ENCODE results near the gene APBA1.

The APBA1 gene

DNA sequence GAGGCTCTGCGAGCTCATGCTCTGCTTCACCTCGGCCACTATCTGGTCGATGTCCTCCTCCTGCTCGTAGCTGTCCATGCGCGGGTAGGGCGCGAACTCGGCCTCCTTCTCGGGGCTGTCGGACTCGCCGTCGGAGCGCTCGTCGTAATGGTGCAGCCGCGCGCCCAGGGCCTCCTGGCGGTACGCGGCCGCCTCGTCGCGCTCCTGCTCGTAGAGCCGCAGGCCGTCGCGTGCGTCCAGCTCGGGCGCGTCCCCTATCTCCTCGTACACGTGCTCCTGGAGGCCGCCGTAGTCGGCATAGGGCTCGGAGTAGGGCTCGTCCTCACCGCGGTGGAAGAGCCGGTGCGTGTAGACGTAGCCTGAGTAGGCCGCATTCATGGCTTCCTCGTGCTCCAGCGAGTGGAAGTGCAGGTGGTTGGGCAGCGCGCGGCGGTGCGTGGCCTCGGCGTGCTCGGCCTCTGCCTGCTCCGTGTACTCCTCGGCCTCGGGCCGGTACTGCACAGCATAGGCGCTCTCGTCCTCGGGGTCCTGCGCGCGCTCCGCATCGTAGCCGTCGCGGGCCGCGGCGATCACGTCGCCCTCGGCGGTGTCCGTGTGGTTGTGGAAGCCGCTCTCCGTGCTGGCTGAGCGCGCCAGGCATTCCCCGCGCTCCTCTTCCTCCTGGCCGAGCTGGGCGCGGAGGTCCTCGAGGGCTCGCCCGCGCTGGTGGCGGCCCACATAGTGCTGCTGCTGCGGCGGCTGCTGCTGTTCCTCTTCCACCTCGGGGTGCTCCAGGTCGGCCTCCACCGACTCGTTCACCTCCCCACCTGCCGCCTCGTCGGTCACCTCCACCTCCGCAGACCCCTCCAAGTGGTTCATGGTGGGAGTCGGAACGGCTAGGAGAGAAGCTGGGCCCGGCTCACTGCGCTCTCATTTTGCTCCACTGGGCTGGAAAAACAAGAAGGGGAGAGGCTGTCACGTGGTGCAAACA lies 155.5 kb downstream of the APBA1 start:
- DNase-seq: no peak

DNA sequence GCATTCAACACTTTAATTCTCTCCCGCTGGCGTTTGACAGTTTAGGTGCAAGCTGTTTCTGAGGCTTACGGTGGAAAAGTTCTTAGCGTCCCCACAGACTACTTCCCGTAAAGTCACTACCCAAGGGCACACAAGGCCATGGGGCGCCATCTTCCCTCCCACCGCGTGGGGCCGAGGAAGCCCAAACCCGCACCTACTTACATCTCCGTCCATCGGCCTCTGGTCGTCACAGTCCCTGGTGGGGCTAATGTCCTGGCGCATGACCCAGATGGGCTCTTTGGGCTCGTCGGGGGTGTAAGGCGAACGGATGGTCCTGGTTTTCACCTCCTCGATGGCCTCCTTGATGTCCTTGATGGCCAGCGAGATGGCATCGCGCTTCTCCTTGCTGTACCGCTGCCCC lies 156.4 kb downstream of the APBA1 start:
- no peak for DNase-seq

DNA sequence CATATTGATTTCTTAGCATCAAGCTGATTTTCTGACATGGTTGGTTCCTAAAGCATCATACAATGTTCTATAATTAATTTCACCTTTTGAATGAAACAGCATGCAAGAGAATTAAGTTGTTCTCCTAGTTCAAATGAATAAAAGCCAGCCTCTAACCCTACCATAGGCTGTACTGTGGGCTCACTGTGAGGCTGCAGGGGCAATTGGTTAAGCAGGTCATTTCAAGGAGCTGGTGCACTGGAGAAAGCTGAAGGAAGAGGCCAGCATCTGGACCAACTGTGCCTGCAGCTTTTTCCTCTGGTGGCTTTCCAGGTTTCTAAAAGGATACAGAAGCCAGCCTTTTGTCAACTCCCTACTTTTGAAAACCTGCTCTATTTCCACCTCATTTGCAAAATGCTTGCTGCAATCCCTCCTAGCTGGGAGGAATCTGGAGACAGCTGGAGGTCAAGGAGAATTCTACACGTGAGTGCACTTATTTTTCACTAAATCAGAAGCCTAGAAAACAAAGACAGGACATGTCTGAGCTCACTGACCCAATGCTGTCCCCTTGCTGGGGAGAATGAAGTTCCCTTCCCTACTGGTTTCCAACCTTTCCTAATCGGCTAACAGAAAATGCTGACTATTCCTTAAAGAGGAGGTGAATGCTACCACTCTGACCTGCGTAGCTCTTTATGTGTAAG lies 158.9 kb downstream of the APBA1 start:
- DNase-seq: no peak

DNA sequence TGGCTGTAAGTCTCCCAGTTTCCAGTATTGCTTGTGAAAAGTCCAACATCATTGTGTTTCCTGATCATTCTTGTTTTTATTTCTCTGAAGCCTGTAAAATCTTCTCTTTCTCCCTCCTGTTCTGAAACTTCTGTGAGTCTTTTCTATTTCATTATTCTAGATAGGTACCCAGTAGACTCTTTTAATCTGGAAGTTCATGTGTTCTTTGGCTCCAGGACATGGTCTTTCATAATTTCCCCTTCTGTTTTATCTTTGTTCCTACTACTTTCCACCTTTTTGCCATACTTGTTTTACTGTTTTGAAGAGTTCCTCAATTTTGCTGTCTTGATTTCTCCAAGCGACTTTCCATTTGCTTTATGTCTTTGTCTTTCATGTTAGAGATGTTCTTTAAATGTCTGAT lies 168.1 kb downstream of the APBA1 start:
- DNase-seq: no peak

DNA sequence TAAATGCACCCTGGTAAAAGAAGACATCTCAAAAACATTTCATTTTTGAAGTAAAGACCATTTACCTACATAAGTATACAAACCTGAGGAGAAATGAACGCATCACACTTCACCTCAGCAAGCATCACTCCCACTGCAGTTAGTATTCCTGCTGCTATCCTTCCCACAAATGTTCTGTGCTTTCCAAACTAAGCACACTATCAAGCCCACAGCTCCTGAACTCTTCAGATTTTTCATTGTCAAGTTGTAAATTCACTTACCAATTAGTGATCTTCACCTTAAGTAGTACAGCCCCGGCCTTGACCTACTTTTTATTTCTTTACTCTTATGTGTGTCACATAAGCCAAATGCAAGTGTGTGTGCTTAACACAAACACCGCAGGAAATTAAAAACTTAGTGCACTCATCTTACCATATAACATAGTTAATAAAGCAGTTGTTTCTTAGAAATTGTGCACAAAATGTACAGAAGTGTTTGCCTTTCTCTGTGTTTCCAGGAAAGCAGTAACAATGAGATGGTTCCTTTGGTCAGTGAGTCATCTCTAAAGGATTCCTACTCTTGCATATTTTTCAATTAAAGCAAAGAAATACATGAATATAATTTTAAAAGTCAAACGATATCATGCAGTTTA lies 169.4 kb downstream of the APBA1 start:
- no peak for DNase-seq

DNA sequence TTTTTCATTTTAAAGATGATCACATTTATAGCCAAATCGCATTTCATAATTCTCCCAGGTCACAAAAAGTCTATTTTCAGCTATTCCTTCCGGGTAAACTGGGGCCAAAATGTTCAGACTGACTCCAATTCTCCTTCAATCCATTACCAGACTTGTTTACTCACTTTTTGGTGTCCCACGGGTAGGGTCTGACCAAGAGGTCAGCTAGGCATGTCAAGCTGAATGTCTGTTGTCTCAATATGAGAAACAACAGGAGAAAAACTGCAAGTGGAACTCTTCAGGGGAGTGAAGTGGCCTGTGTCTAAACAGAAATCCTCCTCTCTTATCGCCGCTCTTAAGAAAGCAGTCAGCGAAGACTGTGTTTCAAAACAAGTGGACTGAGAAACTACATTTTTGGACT lies 171.3 kb downstream of the APBA1 start:
- DNase-seq: no peak

DNA sequence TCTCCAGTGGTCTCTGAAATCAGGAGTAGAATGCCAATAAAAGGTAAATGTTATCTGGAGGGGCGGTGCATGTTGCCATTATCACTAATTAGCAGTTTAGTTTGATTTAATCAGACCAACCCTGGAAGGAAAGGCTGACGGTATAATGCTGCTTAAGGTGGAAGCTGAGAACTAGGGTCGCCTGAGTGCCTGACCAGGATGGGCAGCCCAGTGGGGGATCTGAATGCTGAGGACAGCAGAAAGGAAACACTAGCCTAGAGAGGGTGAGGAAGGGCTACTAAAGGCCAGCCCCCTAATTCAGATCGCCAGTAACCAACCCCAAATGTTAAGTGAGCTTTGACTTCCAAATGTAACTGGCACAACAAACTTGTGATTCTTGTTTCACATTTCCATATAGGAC lies 172.2 kb downstream of the APBA1 start:
- no peak for DNase-seq

DNA sequence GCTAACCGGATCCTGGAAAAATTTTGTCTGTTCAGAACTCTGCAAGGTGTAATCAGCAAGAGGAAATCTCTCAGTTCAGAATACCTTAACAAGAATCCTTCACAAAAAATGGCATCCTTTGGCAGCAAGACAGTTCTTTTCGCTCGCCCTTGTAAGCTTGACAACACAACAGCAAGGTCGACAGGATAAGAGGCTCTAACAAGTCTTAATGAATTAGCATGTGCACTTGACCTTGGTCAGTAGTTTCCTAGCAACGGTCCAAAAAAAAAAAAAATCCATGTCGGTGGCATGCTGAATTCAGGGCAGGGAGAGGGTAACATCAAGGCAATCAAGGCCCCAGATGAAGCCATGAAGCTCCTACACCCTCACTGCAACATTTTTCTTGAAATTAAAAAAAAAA lies 172.8 kb downstream of the APBA1 start:
- no peak for DNase-seq

DNA sequence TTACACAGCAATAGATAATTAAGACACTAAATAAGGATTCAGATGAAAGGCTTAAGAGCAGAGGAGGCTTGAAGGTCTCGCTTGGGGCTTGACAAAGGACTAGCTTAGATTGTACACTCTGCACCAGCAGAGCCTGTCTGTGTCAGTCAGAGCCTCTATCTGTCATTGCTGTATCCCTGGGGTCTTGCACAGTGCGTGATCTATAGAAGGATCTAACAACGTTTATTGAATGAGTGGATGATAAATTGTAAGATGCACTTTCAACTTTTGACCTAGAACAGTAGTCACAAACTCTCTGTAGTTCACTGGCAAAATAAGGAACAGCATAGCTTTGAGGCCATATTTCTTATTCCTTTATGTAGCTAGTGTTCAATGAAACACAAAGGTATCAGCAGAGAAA lies 173.7 kb downstream of the APBA1 start:
- DNase-seq: no peak

DNA sequence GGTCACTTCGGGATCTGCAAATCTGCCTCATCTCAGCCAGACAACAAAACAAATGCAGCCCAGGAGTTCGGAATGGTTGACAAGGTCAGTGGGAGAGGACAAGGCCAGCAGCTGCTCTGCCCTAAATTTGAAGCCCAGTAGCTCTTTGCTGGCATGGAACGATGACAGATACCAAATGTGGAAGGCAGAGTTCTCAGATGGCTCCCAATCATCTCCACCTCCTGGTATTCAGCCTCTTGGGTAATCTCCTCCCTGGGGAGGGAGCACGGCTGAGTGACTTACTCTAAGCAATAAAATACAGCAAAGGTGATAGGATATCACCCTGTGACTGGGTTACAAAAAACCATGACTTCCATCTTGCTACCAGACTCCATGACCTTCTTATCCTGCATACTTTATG lies 174.4 kb downstream of the APBA1 start:
- DNase-seq: no peak

DNA sequence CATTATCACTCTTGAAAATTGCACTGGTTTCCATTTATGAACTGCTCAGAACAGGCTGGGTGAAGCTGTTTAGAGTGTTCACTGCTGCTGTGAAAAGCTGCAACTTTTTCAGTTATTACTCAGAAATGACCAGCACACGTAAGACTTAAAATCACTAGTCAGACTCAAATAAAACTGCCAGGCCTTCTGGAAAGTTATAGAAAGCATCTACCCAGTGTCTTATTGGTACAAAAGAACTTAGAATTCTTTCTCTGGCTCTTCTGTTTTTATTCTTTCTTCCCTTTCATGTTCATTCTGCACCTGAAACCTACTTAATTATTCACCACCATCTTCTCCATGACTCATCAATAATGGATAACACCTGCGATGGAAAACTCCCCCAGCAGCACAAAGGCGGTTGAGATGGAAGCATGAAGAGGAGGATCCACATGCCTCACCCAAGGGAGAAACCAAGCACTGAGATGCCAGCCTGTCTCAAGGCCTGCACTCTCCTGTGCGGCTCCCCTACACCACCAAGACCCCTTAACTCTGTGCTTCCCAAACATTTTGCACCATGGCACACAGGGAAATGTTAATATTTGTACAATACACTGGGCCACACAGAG lies 175.2 kb downstream of the APBA1 start:
- no peak for DNase-seq

DNA sequence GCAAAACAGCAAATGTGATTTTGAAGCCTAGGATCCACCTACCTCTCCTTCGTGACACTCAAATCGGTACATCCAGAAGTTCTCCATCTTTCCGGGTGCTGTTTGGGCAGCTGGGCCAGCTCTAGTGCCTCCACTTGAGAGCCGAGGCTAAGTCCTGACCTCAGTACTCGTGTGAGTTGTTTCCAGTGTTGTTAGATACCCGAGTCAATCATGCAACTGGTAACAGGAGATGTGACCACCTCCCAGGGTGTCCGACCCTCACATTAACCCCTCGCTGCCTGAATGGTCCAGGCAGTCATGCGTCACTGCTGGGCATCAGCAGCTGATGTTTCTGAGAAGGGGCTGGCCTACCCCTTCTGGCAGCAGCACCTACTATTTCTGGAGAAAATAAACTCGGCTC lies 176.9 kb downstream of the APBA1 start:
- no peak for DNase-seq

DNA sequence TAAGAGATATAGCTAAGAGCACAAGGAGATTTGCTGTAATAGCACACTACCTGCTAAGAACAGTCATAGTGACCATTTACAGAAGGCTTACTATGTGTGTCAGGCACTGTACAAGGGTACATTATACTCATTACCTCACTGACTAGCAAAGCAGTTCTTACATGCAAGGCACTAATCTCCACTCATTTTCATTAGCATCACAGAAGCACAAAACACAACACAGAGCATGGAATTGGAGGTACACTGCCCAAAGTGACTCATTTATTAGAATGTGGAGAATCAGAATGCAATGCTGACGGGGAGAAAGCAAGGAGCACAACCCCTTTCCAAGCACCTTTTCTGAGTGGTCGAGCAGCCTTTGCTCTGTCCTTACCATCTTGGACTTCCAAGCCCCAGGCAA lies 177.4 kb downstream of the APBA1 start:
- no peak for DNase-seq

DNA sequence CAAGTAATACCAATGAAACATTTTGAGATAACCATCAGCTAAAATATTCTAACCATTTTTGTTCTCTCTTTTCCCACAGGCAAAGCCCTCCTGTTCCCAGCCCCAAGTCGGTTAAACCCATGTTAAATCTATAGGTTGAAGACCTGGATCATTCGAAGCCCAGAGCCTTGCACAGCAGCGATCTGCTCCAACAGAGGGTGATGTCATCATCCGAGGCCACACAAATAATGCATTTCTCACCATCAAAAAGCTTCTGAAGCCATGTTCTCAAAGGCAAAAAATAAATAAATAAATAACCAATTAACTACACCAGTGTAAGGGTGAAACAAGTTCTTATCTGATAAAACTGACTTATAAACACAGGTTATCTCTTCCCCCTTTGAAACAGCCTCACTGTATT lies 178.0 kb downstream of the APBA1 start:
- no peak for DNase-seq

DNA sequence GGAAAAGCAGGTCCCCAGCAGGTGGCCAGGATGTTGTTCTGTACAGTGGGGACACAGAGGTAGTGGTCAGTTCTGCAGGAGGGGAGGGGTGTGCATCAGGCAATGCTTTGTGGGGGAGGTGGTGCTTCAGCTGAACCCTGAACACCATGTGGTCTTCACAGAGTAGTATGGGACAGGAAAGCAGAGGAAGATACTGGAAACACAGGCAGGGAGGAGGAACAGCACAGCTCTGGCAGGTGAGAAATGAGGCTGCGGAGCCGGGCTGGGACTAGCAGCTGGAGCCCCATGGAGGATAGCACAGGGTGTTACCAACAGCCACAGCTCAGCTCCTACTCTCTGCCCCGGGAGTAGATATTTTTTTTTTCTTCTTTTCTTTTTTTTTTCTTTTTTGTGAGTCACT lies 185.7 kb downstream of the APBA1 start:
- no peak for DNase-seq

DNA sequence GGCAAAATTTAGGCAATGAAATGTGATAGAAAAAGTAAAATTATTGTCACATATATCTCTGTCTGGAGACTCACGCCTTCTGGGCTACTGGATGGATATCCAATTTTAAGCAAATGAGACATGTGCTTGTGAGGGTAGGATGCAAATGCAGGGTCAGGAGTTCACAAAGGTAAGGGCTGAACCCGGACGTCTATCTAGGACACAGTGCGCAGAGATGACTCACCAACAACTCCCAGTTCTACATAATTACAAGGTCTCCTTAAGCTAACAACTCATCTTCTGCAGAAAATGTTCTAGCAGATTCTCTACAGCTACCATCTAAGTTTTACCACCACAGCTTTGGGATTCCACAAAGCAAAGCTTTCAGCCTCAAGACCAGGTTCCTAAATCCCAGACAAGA lies 186.7 kb downstream of the APBA1 start:
- no peak for DNase-seq

DNA sequence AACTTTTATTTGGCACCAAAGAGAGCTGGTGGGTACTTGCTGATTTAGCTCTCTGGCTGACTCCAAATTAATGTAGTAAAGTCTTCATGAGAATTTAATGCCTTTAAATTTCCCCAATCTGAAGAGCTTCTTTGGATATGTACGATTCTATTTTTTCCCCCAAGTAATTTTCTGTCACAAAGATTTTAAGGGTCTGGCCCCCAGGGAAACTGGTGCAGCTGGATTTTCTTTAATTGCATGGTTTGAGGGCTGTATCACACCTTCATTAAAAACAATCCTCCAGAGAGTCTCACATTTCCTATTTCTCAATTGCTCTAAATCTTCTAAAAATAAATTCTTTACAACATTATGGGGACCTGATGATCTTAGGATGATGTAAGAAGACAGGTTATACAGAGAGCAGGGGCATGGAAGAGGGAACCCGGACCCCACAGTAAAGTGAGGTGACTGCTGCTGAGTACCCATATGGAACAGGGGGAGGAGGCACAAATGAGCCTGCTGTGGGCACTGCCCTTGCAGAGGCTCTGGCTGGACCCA lies 188.2 kb downstream of the APBA1 start:
- DNase-seq: no peak

DNA sequence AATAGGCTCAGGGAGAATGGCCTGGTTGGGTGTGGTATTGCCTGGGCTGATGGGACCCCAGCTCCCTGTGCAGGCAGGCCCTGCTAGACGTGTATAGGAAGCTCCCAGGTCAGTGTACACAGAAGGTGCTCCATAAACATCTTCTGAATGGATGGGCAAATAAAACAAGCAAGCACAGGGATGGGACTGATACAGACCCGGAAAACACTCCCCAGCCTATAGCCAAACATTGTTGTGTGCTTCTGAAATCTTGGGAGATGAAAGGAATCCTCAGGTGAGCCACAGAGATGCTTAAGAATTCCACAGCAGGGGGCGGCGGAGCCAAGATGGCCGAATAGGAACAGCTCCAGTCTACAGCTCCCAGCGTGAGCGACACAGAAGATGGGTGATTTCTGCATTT lies 195.4 kb downstream of the APBA1 start:
- no peak for DNase-seq

DNA sequence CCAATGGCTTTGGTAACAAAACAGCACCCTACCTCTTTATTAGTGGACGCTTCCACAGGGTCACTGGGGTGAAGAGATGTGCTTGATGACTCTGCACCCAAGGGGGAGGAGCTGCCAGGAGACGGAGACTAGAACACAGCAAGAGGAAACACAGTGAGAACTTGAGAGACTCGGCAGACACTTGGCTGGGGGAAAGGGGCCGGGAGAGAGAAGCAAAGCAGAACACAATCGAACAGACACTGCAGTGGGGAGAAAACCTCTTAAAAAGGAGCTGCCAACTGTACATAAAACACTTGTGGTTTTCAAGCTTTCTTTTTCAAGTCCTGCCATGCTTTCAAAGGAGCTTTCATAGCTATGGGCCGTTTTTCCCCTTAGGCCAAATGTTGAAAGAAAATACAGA lies 196.2 kb downstream of the APBA1 start:
- no peak for DNase-seq

DNA sequence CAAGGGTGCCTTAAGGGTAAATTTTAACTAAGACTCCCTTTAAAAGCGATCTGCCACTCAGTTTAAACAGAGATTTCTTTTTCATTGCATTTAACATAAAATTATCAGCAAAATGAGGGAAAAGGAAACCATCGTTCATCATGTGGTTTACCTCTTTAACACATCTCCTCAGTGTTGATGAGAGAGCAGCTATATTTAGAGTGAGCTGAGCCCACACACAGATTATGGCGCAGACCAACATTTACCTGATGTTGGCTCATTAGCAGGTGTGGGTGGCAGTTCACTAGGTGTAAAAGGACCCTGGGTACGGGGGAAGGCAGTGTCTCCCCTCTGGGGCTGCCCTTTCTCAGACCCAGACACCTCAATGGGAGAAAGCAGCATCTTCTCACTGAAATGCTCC lies 197.3 kb downstream of the APBA1 start:
- DNase-seq: no peak

DNA sequence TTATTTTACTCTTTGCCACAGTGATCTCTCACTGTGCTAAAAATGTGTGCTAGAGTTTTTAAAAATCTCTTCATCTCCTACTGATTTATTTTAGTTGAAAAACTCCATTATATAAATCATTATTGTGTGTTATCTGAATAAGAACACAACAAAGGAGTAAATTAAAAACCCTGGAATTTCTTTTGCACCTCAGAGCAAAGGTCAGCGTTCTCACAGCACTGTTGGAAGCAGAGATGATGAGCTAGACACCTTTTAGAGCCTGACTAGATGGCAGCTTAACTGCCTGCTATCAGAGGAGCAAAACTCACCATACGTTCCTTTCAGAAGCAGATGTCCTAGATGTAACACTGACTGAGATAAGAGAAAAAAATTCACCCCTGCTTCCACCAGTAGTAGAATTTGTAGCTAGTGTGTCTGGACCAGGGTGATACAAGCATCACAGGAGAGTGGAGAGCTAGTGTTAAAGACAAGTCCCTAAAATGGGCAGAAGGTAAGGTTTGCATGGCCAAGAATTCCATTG lies 200.0 kb downstream of the APBA1 start:
- DNase-seq: no peak

DNA sequence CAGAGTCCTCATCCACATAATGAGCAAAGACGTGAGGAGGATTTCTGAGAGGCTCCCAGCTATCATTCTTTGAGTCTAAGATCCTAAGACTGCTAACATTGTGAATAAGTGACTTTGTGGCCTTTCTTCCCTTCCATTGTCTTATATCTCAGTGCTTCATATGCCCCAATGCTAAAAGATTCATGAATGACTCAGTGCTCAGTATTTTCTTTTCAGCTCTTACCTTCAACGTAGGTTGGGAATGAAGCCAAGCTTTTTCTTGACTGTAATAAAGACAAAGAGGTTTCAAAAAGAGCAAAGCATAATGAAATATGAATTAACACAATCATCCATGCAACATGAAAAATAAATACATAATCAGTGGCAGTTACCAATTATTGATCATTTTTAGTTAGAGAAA lies 200.7 kb downstream of the APBA1 start:
- no peak for DNase-seq
